Common myeloid progenitor, CD34-positive (primary cell): Measurements from ENCODE around the gene RIMBP3C.
"Not testable (repeated sequence)": the region's sequence is repeated elsewhere in the genome, so short reads cannot be mapped to it uniquely, and the experiment has no call there.

Experiments
- CTCF ChIA-PET: fragments of 350-600 bp; sonication (Branson Sonifier 250); formaldehyde crosslinking; loops from one replicate; lab custom pipeline; 2021; ENCODE audit warnings: antibody characterized with exemption; lab: Charles Lee
- POLR2A ChIA-PET: fragments of 350-600 bp; sonication (Branson Sonifier 250); formaldehyde crosslinking; loops from one replicate; lab custom pipeline; 2021; ENCODE audit warnings: antibody characterized with exemption; lab: Charles Lee
- DNase-seq, 3 donors: peaks; one replicate each; pipeline versions ENCODE4 v3.0.0 to v3.0.0-alpha.2; 2013
- H3K27ac ChIP-seq, 2 experiments: 1 replicate in 1 of 2; 2 replicates in 1 of 2; pipeline ENCODE4 v1.7.0; 2013; ENCODE audit warnings: inconsistent platforms in 2 of 2, low read length in 2 of 2, mild to moderate bottlenecking in 2 of 2, low read depth in 1 of 2, moderate library complexity in 1 of 2; ENCODE audit not compliant: severe bottlenecking in 2 of 2, insufficient read depth in 1 of 2, poor library complexity in 1 of 2
- H3K27me3 ChIP-seq, 5 experiments: replicated peaks in 2 of 5; 1 replicate in 3 of 5; 2 replicates in 2 of 5; pipeline versions ENCODE4 v1.6.1 to v1.7.0; 2013; ENCODE audit warnings: low read length in 4 of 5, mild to moderate bottlenecking in 2 of 5, moderate library complexity in 2 of 5, inconsistent platforms in 1 of 5; ENCODE audit not compliant: insufficient read depth in 5 of 5, control insufficient read depth in 4 of 5
- H3K36me3 ChIP-seq, 4 experiments: 1 replicate in 2 of 4; 2 replicates in 2 of 4; pipeline versions ENCODE4 v1.6.1 to v1.7.0; 2013; ENCODE audit warnings: low read length in 3 of 4, control low read depth in 1 of 4, mild to moderate bottlenecking in 1 of 4; ENCODE audit not compliant: control insufficient read depth in 4 of 4, insufficient read depth in 4 of 4
- H3K4me1 ChIP-seq, 4 experiments: 1 replicate in 3 of 4; 2 replicates in 1 of 4; pipeline versions ENCODE4 v1.6.1 to v1.7.1; 2013; ENCODE audit warnings: low read length in 3 of 4, mild to moderate bottlenecking in 3 of 4, control low read depth in 1 of 4, inconsistent platforms in 1 of 4, moderate library complexity in 1 of 4; ENCODE audit not compliant: control insufficient read depth in 4 of 4, insufficient read depth in 4 of 4; ENCODE audit errors: control extremely low read depth in 1 of 4
- H3K4me3 ChIP-seq, 7 experiments: 1 replicate in 4 of 7; 2 replicates in 3 of 7; pipeline versions ENCODE4 v1.5.1 to v1.7.0; 2013; ENCODE audit warnings: mild to moderate bottlenecking in 7 of 7, low read length in 6 of 7, moderate library complexity in 6 of 7, inconsistent platforms in 2 of 7, low read depth in 2 of 7, control low read depth in 1 of 7; ENCODE audit not compliant: insufficient read depth in 4 of 7, control insufficient read depth in 1 of 7; ENCODE audit errors: extremely low read depth in 1 of 7
- H3K9me3 ChIP-seq, 5 experiments: 1 replicate in 4 of 5; 2 replicates in 1 of 5; pipeline versions ENCODE4 v1.6.1 to v1.7.1; 2013; ENCODE audit warnings: low read length in 4 of 5, mild to moderate bottlenecking in 2 of 5, inconsistent platforms in 1 of 5, low read depth in 1 of 5, moderate library complexity in 1 of 5; ENCODE audit not compliant: control insufficient read depth in 4 of 5, insufficient read depth in 2 of 5; ENCODE audit errors: control extremely low read depth in 1 of 5
- WGBS: methylation state at CpG from one replicate; pipeline ENCODE4 v1.1.5; 2013; ENCODE audit not compliant: insufficient coverage; 5-methylcytosine and 5-hydroxymethylcytosine counted together

RIMBP3C gene

GRCh38 chr22:21499623-21500506 lies 51.4 kb downstream of the RIMBP3C start:
- DNase-seq, H3K9me3 ChIP-seq, H3K4me1 ChIP-seq, H3K4me3 ChIP-seq, POLR2A ChIA-PET, H3K27ac ChIP-seq, H3K27me3 ChIP-seq, CTCF ChIA-PET, H3K36me3 ChIP-seq: not testable (repeated sequence)
- no CpG with 5 or more reads among the region's 16 CpGs for WGBS

DNA sequence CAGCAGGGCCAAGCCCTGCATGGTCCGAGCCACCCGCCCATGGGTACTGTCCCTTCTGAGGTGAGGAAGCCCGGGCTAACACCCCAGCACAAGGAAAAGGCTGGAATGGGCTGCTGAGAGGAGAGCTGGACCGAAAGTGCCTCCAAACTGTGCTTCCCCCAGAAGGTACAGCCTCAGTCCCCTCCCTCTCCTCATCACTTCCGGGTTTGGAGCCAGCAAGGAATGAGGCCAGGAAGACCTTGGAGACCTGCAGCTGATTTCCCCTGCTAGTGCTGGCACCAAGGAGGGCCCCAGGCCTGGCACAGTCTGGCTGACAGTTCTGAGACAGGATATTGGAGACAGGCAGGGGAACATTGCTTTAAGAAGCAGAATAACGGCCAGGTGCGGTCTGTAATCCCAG lies 52.8 kb downstream of the RIMBP3C start:
- CTCF ChIA-PET = not testable (repeated sequence)
- no CpG with 5 or more reads among the region's 7 CpGs for WGBS

DNA sequence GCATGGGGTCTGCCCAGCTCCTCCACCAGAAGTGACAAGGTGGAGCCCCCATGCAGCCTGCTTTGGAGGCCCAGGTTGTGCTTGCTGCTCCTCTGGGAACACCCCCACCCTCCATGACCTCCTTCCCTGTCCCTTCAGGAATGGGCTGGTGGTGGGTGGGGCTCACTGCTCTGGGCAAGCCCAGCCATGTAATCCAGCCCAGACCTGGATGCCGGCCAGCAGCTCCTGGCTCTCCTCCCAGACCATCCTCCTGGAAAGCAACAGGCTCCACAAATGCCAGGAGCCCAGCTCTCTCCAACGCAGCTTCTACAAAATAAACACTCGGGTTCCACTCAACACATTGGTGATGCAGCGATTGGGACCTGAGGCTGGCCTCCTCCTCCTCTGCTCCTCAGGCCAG lies 53.3 kb downstream of the RIMBP3C start:
- H3K27ac ChIP-seq, H3K4me3 ChIP-seq, CTCF ChIA-PET, H3K27me3 ChIP-seq, H3K36me3 ChIP-seq, H3K9me3 ChIP-seq, POLR2A ChIA-PET, DNase-seq, H3K4me1 ChIP-seq: not testable (repeated sequence)
- WGBS = no CpG with 5 or more reads among the region's 4 CpGs

More for the DNA sequence above, 52.8 kb downstream of the RIMBP3C start:
- H3K9me3 ChIP-seq, H3K27me3 ChIP-seq, H3K4me3 ChIP-seq, H3K36me3 ChIP-seq, H3K4me1 ChIP-seq, DNase-seq, POLR2A ChIA-PET, H3K27ac ChIP-seq: not testable (repeated sequence)
